ENCODE measurements around the gene SHISA5. TPM values are rescaled to one million over a fixed set of nuclear protein-coding genes. Genes with fewer than 3 reads are reported as not detected.

Gene SHISA5
- total RNA-seq, 6 experiments from 2014 or later: 76.3 to 118 (median 101) TPM

- Histone ChIP-seq H3K36me3 (no peaks in the 10 kb centered on the region), H3K4me1 (peaks cover 0 to under 1% (median 0%) of the 10 kb centered on the region in 4 donors), H3K27ac (no peak overlapping the region), H3K9me3 (no peaks in the 10 kb centered on the region), H3K4me3 (no peak overlapping the region), H3K27me3 (no peaks in the 10 kb centered on the region)
- no peak for TF ChIP-seq POLR2A (IDR thresholded peaks at IDR 0.05)
- no peak for TF ChIP-seq CTCF (IDR thresholded peaks at IDR 0.05)
- ATAC-seq (peak; percentile 23 to 58 (median 45)), DNase-seq (no peak)
- WGBS (ENCODE audit: insufficient coverage, low coverage, low lambda C conversion rate, missing lambda C conversion rate): 80% methylated on average over 10 of the region's 19 CpGs
- intact Hi-C loops (cut with DNase I): no loop called here
Measured at GRCh38 chr3:48478626-48479555, 25.1 kb downstream of the SHISA5 start.

GRCh38 chr3:48477959-48478520, 25.9 kb downstream of the SHISA5 start:
- Histone ChIP-seq H3K36me3 (no peaks in the 10 kb centered on the region), H3K27ac (no peak overlapping the region), H3K4me3 (no peak overlapping the region), H3K4me1 (peaks cover 0 to 9% (median 3%) of the 10 kb centered on the region in 4 donors), H3K9me3 (no peaks in the 10 kb centered on the region), H3K27me3 (no peaks in the 10 kb centered on the region)
- ATAC-seq (no peak), DNase-seq (no peak)
- no CpG with 5 or more reads among the region's 9 CpGs for WGBS (ENCODE audit: insufficient coverage, low coverage, low lambda C conversion rate, missing lambda C conversion rate)
- no peak for TF ChIP-seq CTCF (IDR thresholded peaks at IDR 0.05)
- TF ChIP-seq POLR2A (IDR thresholded peaks at IDR 0.05): no peak
- intact Hi-C loops (cut with DNase I): no loop called here

GRCh38 chr3:48476426-48477053, 27.4 kb downstream of the SHISA5 start:
- WGBS (ENCODE audit: insufficient coverage, low coverage, low lambda C conversion rate, missing lambda C conversion rate): 80% methylated on average over 1 of the region's 9 CpGs
- H3K27ac ChIP-seq: no peak overlapping the region
- intact Hi-C loops (cut with DNase I): no loop called here

GRCh38 chr3:48475188-48475587, 28.8 kb downstream of the SHISA5 start:
- WGBS (ENCODE audit: insufficient coverage, low coverage, low lambda C conversion rate, missing lambda C conversion rate): 93% methylated on average over 4 of the region's 11 CpGs
- intact Hi-C loops (cut with DNase I): no loop called here
- DNase-seq (no peak), ATAC-seq (no peak)
- H3K4me1 ChIP-seq: peaks cover 0 to 27% (median 13%) of the 10 kb centered on the region in 4 donors
- TF ChIP-seq POLR2A (IDR thresholded peaks at IDR 0.05) (no peak), CTCF (IDR thresholded peaks at IDR 0.05) (no peak)
- no peaks in the 10 kb centered on the region for H3K9me3 ChIP-seq
- H3K36me3 ChIP-seq: no peaks in the 10 kb centered on the region
- H3K27me3 ChIP-seq: no peaks in the 10 kb centered on the region
- no peak overlapping the region for H3K4me3 ChIP-seq
- no peak overlapping the region for H3K27ac ChIP-seq

More at GRCh38 chr3:48476426-48477053, 27.4 kb downstream of the SHISA5 start:
- ATAC-seq (no peak), DNase-seq (no peak)
- Histone ChIP-seq H3K4me1 (peaks cover 0 to 14% (median 6%) of the 10 kb centered on the region in 4 donors), H3K9me3 (no peaks in the 10 kb centered on the region), H3K36me3 (no peaks in the 10 kb centered on the region), H3K27me3 (no peaks in the 10 kb centered on the region), H3K4me3 (no peak overlapping the region)
- TF ChIP-seq CTCF (IDR thresholded peaks at IDR 0.05) (no peak), POLR2A (IDR thresholded peaks at IDR 0.05) (no peak)

Data from right lobe of liver (tissue), 6 donors.